Stimulated activated CD8-positive, alpha-beta memory T cell treated with anti-CD3 and anti-CD28 coated beads, Interleukin-2, amount 100 ng/mL, for 48 hours (primary cell): ENCODE measurements around the gene POLE.

ENCODE experiments used
- DNase-seq, 2 donors: peaks; one replicate each; pipeline ENCODE4 v3.0.0-alpha.2; 2020; ENCODE audit warnings: low read depth in 2 of 2

Gene POLE

DNA sequence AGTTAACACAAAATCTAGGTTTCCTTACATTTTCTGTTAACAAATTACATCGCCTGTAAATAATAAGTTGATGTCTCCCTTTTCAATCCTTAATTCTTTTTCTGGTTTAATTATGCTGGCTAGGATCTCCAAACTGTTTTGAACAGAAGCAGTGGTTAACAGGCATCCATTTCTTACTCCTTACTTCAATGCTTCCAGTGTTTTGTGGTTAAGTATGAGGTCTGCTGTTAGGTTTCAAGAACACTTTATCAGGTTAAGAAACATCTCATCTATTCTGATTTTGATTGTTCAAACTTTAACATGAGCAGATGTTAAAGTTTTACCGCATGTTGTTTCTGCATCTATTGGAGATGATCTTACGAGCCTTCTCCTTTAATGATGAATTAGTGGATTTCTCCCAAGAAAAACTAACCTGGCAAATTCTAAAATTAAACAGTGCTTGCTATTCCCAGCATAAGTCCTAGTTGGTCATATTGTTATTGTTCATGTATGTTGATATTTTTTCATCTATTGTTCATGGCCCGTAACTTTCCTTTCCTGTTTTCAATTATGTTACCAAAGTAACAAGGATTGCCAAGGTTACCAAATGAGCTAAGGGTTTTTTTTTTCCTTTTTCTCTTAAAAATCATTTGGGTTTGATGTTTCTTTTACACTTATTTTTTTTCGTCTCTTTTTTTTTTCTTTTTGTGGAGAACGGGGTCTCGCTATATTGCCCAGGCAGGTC, 33.4 kb downstream of the POLE start:
- no peak for DNase-seq

GRCh38 chr12:132651444-132652100, 35.6 kb downstream of the POLE start:
- no peak for DNase-seq

- DNase-seq, result no peak
Observed at GRCh38 chr12:132649226-132649945, 37.8 kb downstream of the POLE start.

DNA sequence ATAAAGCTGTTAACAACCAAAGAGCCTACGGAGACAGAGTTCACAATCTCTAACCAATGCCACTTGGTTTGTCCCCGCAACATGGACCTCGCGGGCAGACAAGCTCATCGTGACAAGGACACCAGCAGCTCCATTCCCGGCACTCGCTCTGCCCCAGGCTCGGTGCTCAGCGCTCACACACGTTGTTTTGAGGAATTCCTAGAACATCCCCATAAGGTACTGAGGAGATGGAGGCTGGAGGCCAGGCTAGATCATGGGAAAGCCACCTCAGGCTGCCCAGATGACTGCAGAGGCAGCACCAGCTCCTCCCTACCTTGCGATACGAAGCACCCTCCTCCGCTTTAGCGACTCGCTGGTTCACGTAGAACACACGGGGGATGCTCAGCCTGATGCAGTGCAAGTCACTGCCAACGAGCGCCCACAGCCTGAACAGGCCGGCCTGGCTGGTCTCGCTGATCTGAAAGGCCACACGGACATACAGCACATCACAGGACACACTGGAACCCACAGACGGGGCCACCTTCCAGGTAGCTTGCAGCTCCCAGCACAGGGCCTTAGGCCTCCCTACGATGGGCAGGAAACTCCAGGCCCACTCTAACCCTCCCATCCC, 38.4 kb downstream of the POLE start:
- DNase-seq, result no peak

DNA sequence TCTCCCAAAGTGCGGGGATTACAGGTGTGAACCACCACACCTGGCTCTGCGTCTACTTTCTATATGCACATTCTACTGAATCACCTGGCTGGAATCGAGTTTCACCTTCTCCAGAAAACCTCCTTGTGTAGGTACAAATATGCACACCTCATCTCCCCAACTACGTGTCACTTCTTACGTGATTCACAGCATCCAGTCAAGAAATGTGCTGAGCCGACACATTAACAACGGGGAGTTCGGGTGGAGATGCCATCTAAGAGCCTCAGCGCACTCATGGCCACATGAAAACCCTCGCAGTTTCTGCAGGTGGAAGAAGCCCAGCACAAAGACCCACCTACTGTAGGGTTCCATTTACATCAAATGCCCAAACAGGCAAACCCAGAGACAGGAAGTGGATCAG, 39.3 kb downstream of the POLE start:
- DNase-seq, result no peak

GRCh38 chr12:132646850-132647249, 40.3 kb downstream of the POLE start:
- DNase-seq, result no peak

DNA sequence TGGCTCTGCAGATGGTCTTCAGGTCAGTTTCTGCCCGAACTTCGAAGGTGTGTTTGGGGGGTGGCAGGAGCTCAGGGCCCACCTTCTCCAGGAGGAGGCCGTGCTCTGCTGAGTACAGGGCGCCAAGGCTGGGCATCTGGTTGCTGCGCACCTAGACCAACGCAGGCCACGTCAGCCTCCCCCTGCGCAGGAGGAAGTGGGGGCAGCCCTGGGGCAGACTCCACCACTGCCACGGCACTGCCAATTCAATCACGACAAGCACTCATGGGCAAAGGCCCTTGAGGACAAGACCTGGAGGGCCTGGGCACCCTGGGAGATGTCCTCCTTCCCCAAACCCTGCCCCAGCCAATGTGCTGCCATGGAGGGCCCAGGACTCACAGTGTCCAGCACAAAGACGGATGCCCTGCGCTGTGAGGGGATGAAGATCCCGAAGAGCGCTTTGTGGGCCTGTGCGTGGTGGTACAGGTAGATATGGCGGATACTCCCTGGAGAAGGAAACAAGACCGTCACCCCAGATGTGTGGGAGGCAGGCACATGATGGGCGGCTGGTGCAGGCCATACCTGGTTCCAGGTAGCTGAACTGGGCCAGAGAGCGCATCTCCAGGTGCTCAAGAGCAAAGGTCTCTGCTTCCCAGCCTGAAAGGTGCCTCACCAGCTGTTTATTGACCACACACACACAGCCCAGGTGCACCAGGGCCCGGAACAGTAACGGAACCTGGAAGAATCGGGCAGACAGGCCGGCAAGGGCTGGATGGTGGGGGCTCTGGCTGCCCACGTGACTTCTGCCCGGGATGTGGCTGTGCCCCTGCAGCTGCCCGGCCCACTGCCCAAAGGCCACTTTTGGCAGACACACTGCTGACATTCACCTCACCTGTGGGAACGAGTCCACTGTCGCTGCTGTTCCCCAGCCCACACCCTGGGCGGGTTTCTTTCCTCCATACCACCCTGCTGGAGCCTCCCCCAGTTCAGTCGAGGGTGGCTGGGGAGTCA, 44.0 kb downstream of the POLE start:
- no peak for DNase-seq

GRCh38 chr12:132641811-132642650, 45.1 kb downstream of the POLE start:
- no peak for DNase-seq

DNA sequence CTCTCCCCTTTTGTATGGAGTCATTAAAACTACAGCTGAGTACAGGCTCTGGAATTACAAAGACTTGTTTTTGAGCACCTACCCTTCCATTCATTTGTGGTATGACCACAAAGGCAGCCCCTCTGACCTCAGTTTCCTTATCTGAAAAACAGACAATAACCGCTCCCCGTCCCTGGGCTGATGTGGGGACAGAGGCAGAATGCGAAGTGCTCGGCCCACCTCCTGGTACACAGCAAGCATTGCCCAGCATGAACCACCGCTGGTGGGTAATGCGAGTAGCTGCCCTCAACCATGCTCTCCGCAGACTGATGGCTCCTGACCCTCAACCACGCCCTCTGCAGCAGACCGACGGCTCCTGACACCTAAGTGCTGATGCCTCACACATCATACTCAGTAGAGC, 46.2 kb downstream of the POLE start:
- DNase-seq, result no peak

DNA sequence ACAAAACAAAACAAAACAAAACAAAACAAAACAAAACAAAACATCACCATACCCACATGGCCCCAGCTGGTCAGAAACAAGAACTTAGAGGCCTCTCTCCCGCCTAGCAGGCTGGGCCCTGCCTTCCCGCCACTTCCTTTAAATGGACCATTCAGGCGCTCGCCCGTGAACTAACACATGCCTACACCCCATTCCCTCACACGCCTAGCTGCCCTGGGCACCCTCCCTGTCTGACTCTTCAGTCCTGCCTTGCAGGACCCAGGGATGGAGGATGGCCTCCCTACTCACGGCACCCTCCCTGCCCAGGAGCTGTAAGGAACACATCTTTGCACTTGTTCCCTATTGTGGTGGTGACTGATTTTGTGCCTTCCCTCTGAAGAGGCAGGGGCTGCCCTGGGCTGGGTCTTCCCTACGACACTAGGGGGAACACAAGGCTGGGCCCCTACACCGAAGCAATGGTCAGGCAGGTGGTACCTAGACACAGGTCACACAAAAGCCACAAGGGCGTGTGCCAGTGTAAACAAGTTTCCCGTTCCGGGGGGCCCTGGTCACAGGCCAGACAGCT, 47.1 kb downstream of the POLE start:
- no peak for DNase-seq

DNA sequence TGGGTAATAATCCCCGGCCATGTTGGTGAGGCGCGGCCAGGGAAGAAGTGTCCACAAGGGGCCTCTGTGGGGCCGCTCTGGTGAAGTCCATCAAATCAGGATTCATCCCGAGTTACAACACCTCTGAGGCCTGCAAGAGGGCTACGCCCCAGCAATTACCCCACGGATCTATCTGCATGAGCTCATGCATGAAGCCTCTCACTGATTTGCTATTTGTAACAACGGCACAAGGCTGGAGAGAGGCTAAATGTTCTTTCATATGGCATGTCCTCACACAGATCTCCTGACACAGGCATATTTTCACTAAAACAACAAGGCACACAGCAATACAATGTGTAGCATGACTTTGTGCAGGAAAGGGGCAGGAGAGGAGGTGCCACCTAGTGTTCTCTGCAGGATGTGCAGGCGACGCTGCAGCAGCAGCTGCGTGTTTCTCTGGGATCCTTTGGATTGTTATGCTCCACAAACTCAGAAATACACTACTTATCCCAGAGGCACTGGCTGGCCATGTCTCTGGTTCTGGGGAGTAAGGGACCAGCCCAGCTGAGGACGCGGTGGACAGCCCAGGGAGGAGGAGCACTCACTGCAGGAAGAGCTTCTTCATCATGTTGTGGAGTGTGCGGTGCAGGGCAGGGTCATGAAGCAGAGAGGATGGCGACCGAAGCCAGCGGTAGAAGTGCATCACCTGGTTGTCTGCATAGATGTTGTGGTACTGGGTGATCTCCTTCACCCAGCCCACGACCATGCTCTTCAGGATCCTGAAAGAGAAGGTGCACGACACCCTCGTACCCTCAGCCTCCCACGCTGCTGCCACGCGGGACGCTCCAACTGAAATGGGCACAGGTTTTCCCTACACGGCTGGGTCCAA, 48.4 kb downstream of the POLE start:
- no peak for DNase-seq

- DNase-seq, result no peak
Observed at GRCh38 chr12:132637811-132638210, 49.3 kb downstream of the POLE start.

DNA sequence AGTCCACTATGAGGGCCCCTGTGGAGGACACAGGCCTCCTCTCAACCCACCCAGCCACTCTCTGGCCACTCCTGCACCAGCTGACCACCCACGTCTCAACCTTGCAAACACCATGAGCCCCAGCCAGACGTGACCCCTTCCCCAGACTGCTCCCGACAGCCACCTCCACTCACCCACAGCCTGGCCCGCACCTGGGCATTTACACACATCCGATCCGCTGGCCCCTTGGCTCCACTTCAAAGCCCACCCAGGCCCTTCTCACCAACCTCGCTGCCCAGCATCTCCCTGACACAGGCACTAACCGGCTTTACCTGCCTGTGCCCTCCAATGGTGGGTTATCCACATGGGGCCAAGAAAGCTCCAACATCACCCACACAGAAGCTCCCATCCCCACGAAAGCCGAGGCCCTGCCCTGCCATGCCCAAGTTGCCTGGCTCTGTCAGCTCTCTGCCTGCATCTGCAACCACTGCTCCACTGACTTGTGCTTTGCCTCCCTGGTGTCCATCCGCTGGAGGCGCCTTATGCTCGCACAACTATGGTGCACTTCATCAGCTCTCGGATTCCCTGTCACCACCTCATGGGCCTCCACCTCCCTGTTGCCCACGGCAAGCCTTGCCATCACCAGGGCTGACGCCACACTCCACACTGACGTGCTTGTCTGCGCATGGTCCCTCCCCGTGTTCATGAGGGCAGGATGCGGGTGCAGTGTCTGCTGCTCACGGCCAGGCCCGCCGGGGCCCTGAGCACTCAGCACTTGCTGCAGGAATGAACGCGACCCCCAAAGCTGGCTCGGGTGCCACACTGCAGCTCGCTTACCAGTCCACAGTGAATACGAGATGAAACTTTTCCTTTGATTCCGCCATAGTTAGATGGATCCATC, 51.8 kb downstream of the POLE start:
- no peak for DNase-seq

DNA sequence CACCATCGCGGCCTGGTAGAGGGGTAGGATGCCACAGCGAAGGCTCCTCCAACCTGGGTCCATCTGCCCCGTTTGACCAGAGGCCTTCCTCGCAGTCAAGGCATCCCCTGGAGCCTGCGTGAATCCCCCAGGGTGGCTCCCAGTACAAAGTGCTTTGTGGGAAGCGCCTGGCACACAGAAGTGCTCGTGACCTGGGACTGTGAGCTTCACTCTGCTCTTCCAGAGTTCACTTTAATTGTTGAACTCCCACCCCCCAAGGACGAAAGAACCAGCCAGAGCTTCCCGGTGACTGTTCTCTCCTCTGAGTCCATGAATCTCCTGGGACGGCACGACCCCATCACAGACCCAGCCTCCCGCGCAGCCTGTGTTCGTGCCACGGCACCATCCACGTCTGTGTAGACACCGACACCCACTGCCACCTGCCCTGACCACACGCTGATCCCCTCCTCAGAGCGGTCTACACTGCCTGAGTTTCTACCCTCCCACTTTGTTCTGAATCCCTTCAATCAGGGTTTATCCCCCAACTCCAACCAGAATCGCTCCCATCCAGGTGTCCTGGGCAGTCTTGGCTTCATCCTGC, 52.6 kb downstream of the POLE start:
- DNase-seq, result no peak

DNA sequence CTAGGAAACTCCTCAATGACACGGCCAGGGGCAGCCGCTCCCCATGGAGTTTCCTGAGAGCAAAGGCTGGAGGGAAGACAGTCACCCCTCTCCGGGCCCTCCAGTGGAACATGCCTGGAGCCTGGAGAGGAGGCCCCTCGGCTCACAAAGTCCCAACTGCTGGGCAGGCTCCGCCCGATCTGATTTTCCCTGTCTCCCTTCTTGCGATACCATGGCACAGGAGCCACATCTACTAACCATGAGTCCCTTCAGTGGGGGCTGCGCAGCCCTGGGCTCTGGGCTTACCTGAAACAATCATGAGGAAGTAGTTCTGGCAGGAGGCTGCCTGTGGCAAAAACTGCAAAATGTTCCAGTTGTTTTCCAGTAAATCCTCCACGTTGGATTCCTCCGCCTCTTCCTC, 53.2 kb downstream of the POLE start:
- DNase-seq, result no peak

GRCh38 chr12:132633398-132633797, 53.7 kb downstream of the POLE start:
- no peak for DNase-seq

- DNase-seq, result no peak
Observed at GRCh38 chr12:132632521-132633228, 54.5 kb downstream of the POLE start.
